GM23338 (cell line): ENCODE results near the gene LMO7. TPM values are rescaled to one million over a fixed set of nuclear protein-coding genes. Genes with fewer than 3 reads are reported as not detected.

Experiments used
- ATAC-seq: fragments of 200-7000 bp; cut with Tn5 transposase; 3 replicates; pipeline ENCODE4 v1.9.1; 2020
- DNase-seq: peaks from one replicate; pipeline ENCODE4 v3.0.0-alpha.2; 2015; ENCODE audit warnings: low spot score
- H2AFZ ChIP-seq: fragments of 200-600 bp; sonication (generic); 2 replicates; pipeline ENCODE4 v1.8.0; 2016; ENCODE audit warnings: antibody characterized with exemption, mild to moderate bottlenecking, moderate library complexity
- H3F3A ChIP-seq: fragments of 200-600 bp; sonication (generic); replicated peaks from 2 replicates; pipeline ENCODE4 v1.8.0; 2017; ENCODE audit warnings: antibody characterized with exemption, mixed run types, low read depth
- H3K27ac ChIP-seq: fragments of 200-600 bp; sonication (generic); 2 replicates; pipeline ENCODE4 v1.6.1; 2016; ENCODE audit warnings: low read depth
- H3K27me3 ChIP-seq: fragments of 200-600 bp; sonication (generic); 2 replicates; pipeline ENCODE4 v1.8.0; 2016; ENCODE audit warnings: mild to moderate bottlenecking, mixed run types, moderate library complexity; ENCODE audit not compliant: insufficient read depth
- H3K36me3 ChIP-seq: fragments of 200-600 bp; sonication (generic); 2 replicates; pipeline ENCODE4 v1.8.0; 2016; ENCODE audit warnings: mild to moderate bottlenecking; ENCODE audit not compliant: insufficient read depth
- H3K4me1 ChIP-seq: fragments of 200-600 bp; sonication (generic); 2 replicates; pipeline ENCODE4 v1.8.0; 2016; ENCODE audit warnings: mild to moderate bottlenecking, moderate library complexity; ENCODE audit not compliant: insufficient read depth
- H3K4me2 ChIP-seq: fragments of 200-600 bp; sonication (generic); 2 replicates; pipeline ENCODE4 v1.7.1; 2017; ENCODE audit warnings: mixed run types
- H3K4me3 ChIP-seq: fragments of 200-600 bp; sonication (generic); 2 replicates; pipeline ENCODE4 v1.6.1; 2016; ENCODE audit warnings: mixed run types
- H3K79me2 ChIP-seq: fragments of 200-600 bp; sonication (generic); replicated peaks from 2 replicates; pipeline ENCODE4 v1.8.0; 2017; ENCODE audit warnings: mild to moderate bottlenecking; ENCODE audit not compliant: insufficient read depth
- H3K9me2 ChIP-seq: fragments of 200-600 bp; sonication (generic); 2 replicates; pipeline ENCODE4 v1.8.0; 2017; ENCODE audit not compliant: insufficient read depth
- H4K20me1 ChIP-seq: fragments of 200-600 bp; sonication (generic); replicated peaks from 2 replicates; pipeline ENCODE4 v1.8.0; 2017; ENCODE audit warnings: mild to moderate bottlenecking; ENCODE audit not compliant: insufficient read depth
- H3K27ac Mint-ChIP-seq: 2 replicates; pipeline ENCODE4 v1.8.0; 2020; ENCODE audit warnings: inconsistent platforms, mild to moderate bottlenecking, moderate library complexity, mixed read lengths
- H3K27me3 Mint-ChIP-seq: 3 replicates; pipeline ENCODE4 v1.8.0; 2022; ENCODE audit warnings: low read depth, mild to moderate bottlenecking, moderate library complexity, mixed read lengths, inconsistent platforms; ENCODE audit not compliant: insufficient read depth, poor library complexity
- H3K36me3 Mint-ChIP-seq: 3 replicates; pipeline ENCODE4 v1.8.0; 2021; ENCODE audit warnings: low read depth, mild to moderate bottlenecking, inconsistent platforms, moderate library complexity, mixed read lengths
- H3K4me1 Mint-ChIP-seq: 3 replicates; pipeline ENCODE4 v1.8.0; 2020; ENCODE audit warnings: mild to moderate bottlenecking, inconsistent platforms, mixed read lengths
- H3K4me3 Mint-ChIP-seq: 3 replicates; pipeline ENCODE4 v1.8.0; 2021; ENCODE audit warnings: moderate library complexity, mild to moderate bottlenecking, inconsistent platforms, mixed read lengths
- H3K9me3 Mint-ChIP-seq: 3 replicates; pipeline ENCODE4 v1.8.0; 2020; ENCODE audit warnings: moderate library complexity, mild to moderate bottlenecking, inconsistent platforms, mixed read lengths
- CREB1 ChIP-seq: fragments of 250-450 bp; sonication (Bioruptor Pico); IDR thresholded peaks from 2 replicates; pipeline ENCODE4 v1.5.0; 2020; ENCODE audit warnings: low read depth, mild to moderate bottlenecking, moderate library complexity
- CTCF ChIP-seq, 2 experiments: fragments of 200-600 bp in 1 of 2; sonication (generic) in 1 of 2; conservative IDR thresholded peaks; 2 replicates each; pipeline versions ENCODE4 v1.5.1 to v1.6.1; 2016 to 2017; ENCODE audit warnings: antibody characterized with exemption in 2 of 2, low read depth in 2 of 2, mild to moderate bottlenecking in 2 of 2, moderate library complexity in 1 of 2
- ETS1 ChIP-seq: IDR thresholded peaks from 2 replicates; pipeline ENCODE4 v1.6.1; 2016; ENCODE audit warnings: antibody characterized with exemption
- EZH2 ChIP-seq: fragments of 200-600 bp; sonication (generic); IDR thresholded peaks from one replicate; pipeline ENCODE4 v1.8.0; 2017; ENCODE audit warnings: antibody characterized with exemption, mild to moderate bottlenecking, low read depth; ENCODE audit not compliant: unreplicated experiment
- EZH2phosphoT487 ChIP-seq: fragments of 200-600 bp; sonication (generic); IDR thresholded peaks from one replicate; pipeline ENCODE4 v1.8.1; 2018; ENCODE audit warnings: antibody characterized with exemption; ENCODE audit not compliant: unreplicated experiment
- JUNB ChIP-seq: IDR thresholded peaks from one replicate; pipeline ENCODE4 v1.6.1; 2016; ENCODE audit warnings: antibody characterized with exemption; ENCODE audit not compliant: unreplicated experiment
- NANOG ChIP-seq: IDR thresholded peaks from 2 replicates; pipeline ENCODE4 v1.6.1; 2016; ENCODE audit warnings: antibody characterized with exemption, borderline replicate concordance
- POLR2AphosphoS5 ChIP-seq: IDR thresholded peaks from 2 replicates; pipeline ENCODE4 v1.6.1; 2016; ENCODE audit warnings: antibody characterized with exemption, low read depth
- REST ChIP-seq: IDR thresholded peaks from one replicate; pipeline ENCODE4 v1.6.1; 2018; ENCODE audit warnings: antibody characterized with exemption; ENCODE audit not compliant: unreplicated experiment
- ZNF114 ChIP-seq: fragments of 250-450 bp; sonication (Bioruptor Pico); IDR thresholded peaks from 2 replicates; pipeline ENCODE4 v1.5.0; 2020; ENCODE audit warnings: mild to moderate bottlenecking, moderate library complexity
- ZNF462 ChIP-seq: fragments of 250-450 bp; sonication (Bioruptor Pico); IDR thresholded peaks from 2 replicates; pipeline ENCODE4 v1.5.0; 2020; ENCODE audit warnings: mild to moderate bottlenecking, moderate library complexity
- polyA plus RNA-seq: library from polyadenylated mRNA; unstranded; fragments of >200 nt; fragmentation: Nextera tagmentation; extraction: Ambion mirVana; gene quantifications from 2 replicates; pipeline ENCODE4 v1.2.1, GENCODE V29; 2016
- total RNA-seq: library from RNA; depleted of rRNA; stranded (reverse); fragments of >200 nt; shearing (Covaris generic); gene quantifications from 2 replicates; pipeline ENCODE4 v1.2.3, GENCODE V29; 2014

LMO7 gene
- total and polyA plus RNA-seq, 2 experiments from 2014 or later: 22.3 to 26.9 TPM

- Histone ChIP-seq H4K20me1 (no peaks in the 10 kb centered on the region), H3K36me3 (no peaks in the 10 kb centered on the region), H3K4me1 (no peaks in the 10 kb centered on the region), H3K27me3 (no peaks in the 10 kb centered on the region), H3F3A (no peaks in the 10 kb centered on the region), H3K79me2 (no peaks in the 10 kb centered on the region; the same call in 1 of the 2 replicates), H3K4me2 (no peak overlapping the region), H3K27ac (no peak overlapping the region), H3K9me2 (no peaks in the 10 kb centered on the region), H2AFZ (no peak overlapping the region), H3K4me3 (no peak overlapping the region)
- Mint-ChIP-seq H3K27me3 (no peaks in the 10 kb centered on the region), H3K4me3 (no peak overlapping the region), H3K9me3 (no peaks in the 10 kb centered on the region; the same call in 1 of the 3 replicates), H3K36me3 (peaks cover 7% of the 10 kb centered on the region; the same call in 2 of the 3 replicates), H3K4me1 (peaks cover 4% of the 10 kb centered on the region; the same call in 1 of the 3 replicates), H3K27ac (no peak overlapping the region)
- ATAC-seq (no peak), DNase-seq (no peak)
- TF ChIP-seq NANOG (no peak), ZNF114 (no peak), CREB1 (CRISPR knock-in tag) (no peak), JUNB (no peak), POLR2AphosphoS5 (no peak), EZH2 (no peak), CTCF (conservative IDR thresholded peaks at IDR 0.05; ENCODE audit: low read depth in 2 of 2) (no peak), ZNF462 (CRISPR knock-in tag) (no peak), REST (no peak), ETS1 (no peak), EZH2phosphoT487 (no peak)
These were observed 81.4 kb downstream of the LMO7 start for GRCh38 chr13:75717525-75717924.
